CD4-positive, CD25-positive, alpha-beta regulatory T cell (primary cell): ENCODE data around the gene KLK8. TPM values are rescaled to one million over a fixed set of nuclear protein-coding genes. Genes with fewer than 3 reads are reported as not detected.

Source experiments
- ATAC-seq, 2 donors: fragments of 150-1000 bp; cut with Tn5 transposase; one replicate each; pipeline ENCODE4 v1.10.0; 2021; ENCODE audit warnings: low read depth in 2 of 2, moderate number of reproducible peaks in 2 of 2, moderate library complexity in 1 of 2
- DNase-seq, 3 donors: peaks; one replicate each; pipeline versions ENCODE4 v3.0.0 to v3.0.0-alpha.2; 2012 to 2022; ENCODE audit warnings: mixed read lengths in 1 of 3
- H3K27ac ChIP-seq: one replicate; pipeline ENCODE4 v1.7.0; 2013; ENCODE audit warnings: mild to moderate bottlenecking, low read length; ENCODE audit not compliant: insufficient read depth, poor library complexity, severe bottlenecking
- H3K27me3 ChIP-seq: one replicate; pipeline ENCODE4 v1.7.0; 2013; ENCODE audit warnings: low read length; ENCODE audit not compliant: control insufficient read depth, insufficient read depth
- H3K36me3 ChIP-seq: one replicate; pipeline ENCODE4 v1.7.0; 2013; ENCODE audit warnings: mild to moderate bottlenecking, low read length, moderate library complexity; ENCODE audit not compliant: control insufficient read depth, insufficient read depth
- H3K4me1 ChIP-seq: 2 replicates; pipeline ENCODE4 v1.7.0; 2013; ENCODE audit warnings: mild to moderate bottlenecking, low read length; ENCODE audit not compliant: insufficient read depth, control insufficient read depth, poor library complexity, severe bottlenecking
- H3K4me3 ChIP-seq: one replicate; pipeline ENCODE4 v1.7.0; 2013; ENCODE audit warnings: low read depth, mild to moderate bottlenecking, low read length, moderate library complexity
- H3K9me3 ChIP-seq, 2 experiments: 1 replicate in 1 of 2; 2 replicates in 1 of 2; pipeline ENCODE4 v1.7.0; 2013; ENCODE audit warnings: low read length in 2 of 2, mild to moderate bottlenecking in 1 of 2, moderate library complexity in 1 of 2; ENCODE audit not compliant: control insufficient read depth in 2 of 2
- H3K27ac Mint-ChIP-seq, 3 donors: one replicate each; pipeline ENCODE4 v1.8.0; 2020 to 2022; ENCODE audit warnings: mild to moderate bottlenecking in 3 of 3, mixed read lengths in 3 of 3, moderate library complexity in 2 of 3
- H3K27me3 Mint-ChIP-seq: one replicate; pipeline ENCODE4 v1.8.0; 2022; ENCODE audit warnings: mild to moderate bottlenecking, mixed read lengths
- H3K36me3 Mint-ChIP-seq: one replicate; pipeline ENCODE4 v1.8.0; 2020; ENCODE audit warnings: mixed read lengths
- H3K4me1 Mint-ChIP-seq, 4 donors: one replicate each; pipeline ENCODE4 v1.8.0; 2020 to 2022; ENCODE audit warnings: mixed read lengths in 4 of 4, mild to moderate bottlenecking in 1 of 4
- H3K4me3 Mint-ChIP-seq, 4 donors: one replicate each; pipeline ENCODE4 v1.8.0; 2020 to 2022; ENCODE audit warnings: mild to moderate bottlenecking in 4 of 4, mixed read lengths in 4 of 4, moderate library complexity in 3 of 4
- H3K9me3 Mint-ChIP-seq, 7 donors: one replicate each; pipeline ENCODE4 v1.8.0; 2020 to 2022; ENCODE audit warnings: mixed read lengths in 7 of 7, mild to moderate bottlenecking in 3 of 7, moderate library complexity in 2 of 7
- polyA plus RNA-seq, 4 donors: library from polyadenylated mRNA; unstranded; fragments of 300-500 nt; fragmentation: Illumina TruSeq; gene quantifications; one replicate each; pipeline ENCODE4 v1.2.3, GENCODE V29; 2021
- total RNA-seq: library from RNA; stranded (reverse); gene quantifications from one replicate; pipeline ENCODE4 v1.2.3, GENCODE V29; 2022

KLK8 gene
- total and polyA plus RNA-seq, 5 donors from 2014 or later: not detected

DNA sequence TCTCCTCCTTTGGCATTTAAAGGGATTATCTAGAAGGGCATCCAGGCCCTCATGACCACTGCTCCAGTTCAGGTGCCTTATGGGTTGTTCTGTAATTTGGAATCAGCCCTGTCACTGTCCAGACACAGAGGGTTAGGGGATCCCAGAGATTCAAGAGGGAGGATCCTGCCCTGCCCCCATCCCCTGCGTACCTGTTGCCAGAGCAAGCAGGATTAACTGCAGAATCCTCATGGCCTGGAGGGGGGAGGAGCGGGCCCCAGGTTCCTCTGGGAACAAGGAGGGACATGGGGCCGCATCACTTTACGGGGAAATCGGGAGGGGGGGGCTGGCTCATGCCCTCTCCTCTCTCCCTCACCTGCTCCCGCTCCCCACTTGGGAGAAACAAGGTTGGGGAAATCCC is 24.0 kb upstream of the KLK8 start:
- no peaks in the 10 kb centered on the region for H3K36me3 Mint-ChIP-seq
- no peaks in the 10 kb centered on the region for H3K27me3 ChIP-seq
- no peaks in the 10 kb centered on the region for H3K36me3 ChIP-seq
- no peak overlapping the region for H3K4me3 Mint-ChIP-seq
- no peak for ATAC-seq
- H3K9me3 ChIP-seq: no peaks in the 10 kb centered on the region
- no peaks in the 10 kb centered on the region for H3K4me1 ChIP-seq
- no peak overlapping the region for H3K27ac ChIP-seq
- H3K9me3 Mint-ChIP-seq: no peaks in the 10 kb centered on the region
- no peak for DNase-seq
- H3K27ac Mint-ChIP-seq: no peak overlapping the region
- peaks cover 31% of the 10 kb centered on the region for H3K27me3 Mint-ChIP-seq
- H3K4me3 ChIP-seq: no peak overlapping the region
- peaks cover 0 to 6% (median 3%) of the 10 kb centered on the region in 4 donors for H3K4me1 Mint-ChIP-seq

DNA sequence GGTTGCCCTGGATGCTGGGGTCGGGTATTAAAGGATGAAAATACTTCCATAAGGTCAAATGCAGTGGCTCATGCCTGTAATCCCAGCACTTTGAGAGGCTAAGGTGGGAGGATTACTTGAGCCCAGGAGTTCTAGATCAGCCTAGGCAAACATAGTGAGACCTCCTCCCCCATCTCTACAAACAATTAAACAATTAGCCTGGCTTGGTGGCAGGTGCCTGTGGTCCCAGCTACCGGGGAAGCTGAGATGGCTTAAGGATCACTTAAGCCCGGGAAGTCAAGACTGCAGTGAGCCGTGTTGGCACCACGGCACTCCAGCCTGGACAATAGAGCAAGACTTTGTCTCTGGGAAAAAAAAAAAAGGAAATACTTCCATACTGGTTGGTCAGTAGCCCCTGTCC is 23.5 kb upstream of the KLK8 start:
- H3K27ac Mint-ChIP-seq: peak overlapping the region in 1 of 3 donors; percentile 72
- Histone ChIP-seq H3K9me3 (no peaks in the 10 kb centered on the region), H3K4me1 (no peaks in the 10 kb centered on the region), H3K27me3 (no peaks in the 10 kb centered on the region), H3K4me3 (no peak overlapping the region), H3K27ac (no peak overlapping the region), H3K36me3 (no peaks in the 10 kb centered on the region)
- H3K4me3 Mint-ChIP-seq: no peak overlapping the region
- H3K27me3 Mint-ChIP-seq: peaks cover 36% of the 10 kb centered on the region
- no peaks in the 10 kb centered on the region for H3K36me3 Mint-ChIP-seq
- ATAC-seq (no peak), DNase-seq (no peak)
- H3K4me1 Mint-ChIP-seq: peaks cover 0 to 7% (median 4%) of the 10 kb centered on the region in 4 donors
- no peaks in the 10 kb centered on the region for H3K9me3 Mint-ChIP-seq

DNA sequence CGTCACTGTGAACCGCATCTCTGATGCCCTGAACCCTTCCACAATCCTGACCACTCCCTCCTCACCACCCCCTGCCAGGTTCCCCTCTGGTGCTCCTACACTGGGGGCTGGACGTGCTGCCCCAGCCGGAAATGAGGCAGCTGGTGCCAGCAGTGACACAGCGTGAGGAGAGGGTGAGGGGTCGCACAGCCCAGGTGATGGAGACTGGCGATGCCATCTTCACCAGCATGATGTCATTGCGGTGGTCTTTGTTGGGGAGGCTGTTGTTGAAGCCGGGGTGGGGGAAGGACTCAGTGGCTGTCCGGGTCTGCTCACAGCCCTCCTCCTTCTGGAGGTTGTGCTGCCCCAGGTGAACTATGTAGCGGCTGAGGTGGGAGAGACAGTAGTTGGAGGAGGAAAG is 22.5 kb upstream of the KLK8 start:
- Histone ChIP-seq H3K9me3 (no peaks in the 10 kb centered on the region), H3K36me3 (no peaks in the 10 kb centered on the region), H3K27ac (no peak overlapping the region), H3K4me1 (no peaks in the 10 kb centered on the region), H3K4me3 (no peak overlapping the region), H3K27me3 (no peaks in the 10 kb centered on the region)
- ATAC-seq (no peak), DNase-seq (no peak)
- H3K4me3 Mint-ChIP-seq: no peak overlapping the region
- H3K27me3 Mint-ChIP-seq: peaks cover 46% of the 10 kb centered on the region
- H3K27ac Mint-ChIP-seq: no peak overlapping the region
- peaks cover 0 to 8% (median 4%) of the 10 kb centered on the region in 4 donors for H3K4me1 Mint-ChIP-seq
- H3K9me3 Mint-ChIP-seq: no peaks in the 10 kb centered on the region
- no peaks in the 10 kb centered on the region for H3K36me3 Mint-ChIP-seq

DNA sequence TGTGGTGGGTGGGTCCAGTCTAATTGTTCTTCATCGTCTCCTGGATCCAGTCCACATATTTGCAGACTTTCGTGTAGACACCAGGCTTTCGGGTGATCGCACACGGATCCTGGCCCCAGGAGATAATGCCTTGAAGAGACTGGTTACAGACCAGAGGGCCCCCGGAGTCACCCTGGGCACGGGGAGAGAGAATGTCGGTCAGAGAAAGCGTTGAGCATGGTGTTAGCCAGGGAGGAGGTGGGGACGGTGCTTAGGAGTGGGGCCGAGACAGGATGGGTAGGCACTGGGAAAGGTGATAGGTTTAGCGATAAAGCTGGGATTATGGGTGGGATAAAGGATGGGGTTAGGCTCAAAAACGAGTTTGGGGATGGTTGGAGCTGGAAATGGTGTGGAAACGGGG is 21.1 kb upstream of the KLK8 start:
- Histone ChIP-seq H3K27ac (no peak overlapping the region), H3K36me3 (no peaks in the 10 kb centered on the region), H3K9me3 (no peaks in the 10 kb centered on the region), H3K4me3 (no peak overlapping the region), H3K4me1 (peaks cover 4% of the 10 kb centered on the region), H3K27me3 (no peaks in the 10 kb centered on the region)
- no peak overlapping the region for H3K4me3 Mint-ChIP-seq
- H3K9me3 Mint-ChIP-seq: peaks cover 0 to 1% (median 0%) of the 10 kb centered on the region in 7 donors
- no peaks in the 10 kb centered on the region for H3K36me3 Mint-ChIP-seq
- peaks cover 0 to 16% (median 9%) of the 10 kb centered on the region in 4 donors for H3K4me1 Mint-ChIP-seq
- ATAC-seq (no peak), DNase-seq (no peak)
- H3K27me3 Mint-ChIP-seq: peaks cover 52% of the 10 kb centered on the region
- H3K27ac Mint-ChIP-seq: no peak overlapping the region

GRCh38 chr19:51020988-51021651 is 19.7 kb upstream of the KLK8 start:
- H3K36me3 Mint-ChIP-seq: no peaks in the 10 kb centered on the region
- Histone ChIP-seq H3K36me3 (no peaks in the 10 kb centered on the region), H3K4me3 (no peak overlapping the region), H3K4me1 (peaks cover 11% of the 10 kb centered on the region), H3K27ac (no peak overlapping the region), H3K9me3 (no peaks in the 10 kb centered on the region), H3K27me3 (no peaks in the 10 kb centered on the region)
- peaks cover 0 to 26% (median 10%) of the 10 kb centered on the region in 4 donors for H3K4me1 Mint-ChIP-seq
- H3K4me3 Mint-ChIP-seq: no peak overlapping the region
- ATAC-seq (no peak), DNase-seq (peak in 2 of 3 donors; percentile 11 to 40)
- peaks cover 0 to 6% (median 0%) of the 10 kb centered on the region in 7 donors for H3K9me3 Mint-ChIP-seq
- peaks cover 58% of the 10 kb centered on the region for H3K27me3 Mint-ChIP-seq
- no peak overlapping the region for H3K27ac Mint-ChIP-seq

GRCh38 chr19:51019544-51019925 is 18.1 kb upstream of the KLK8 start, which contains the start of gene KLK10:
Gene KLK10, minus strand, starts transcription at chr19:51019709. Its CDS starts 579 bp downstream, at chr19:51019130.
- no peaks in the 10 kb centered on the region for H3K36me3 Mint-ChIP-seq
- H3K27me3 Mint-ChIP-seq: peaks cover 67% of the 10 kb centered on the region
- H3K4me3 ChIP-seq: no peak within 1 kb of the TSS
- no peaks in the 10 kb centered on the region for H3K27me3 ChIP-seq
- H3K27ac ChIP-seq: no peak within 1 kb of the TSS
- H3K4me1 ChIP-seq: peaks cover 11% of the 10 kb centered on the region
- ATAC-seq (no peak), DNase-seq (no peak)
- H3K9me3 Mint-ChIP-seq: peaks cover 0 to 6% (median 0%) of the 10 kb centered on the region in 7 donors
- H3K36me3 ChIP-seq: no peaks in the 10 kb centered on the region
- peak within 1 kb of the TSS in 2 of 4 donors; percentile 11 to 81 for H3K4me3 Mint-ChIP-seq
- H3K9me3 ChIP-seq: no peaks in the 10 kb centered on the region
- H3K27ac Mint-ChIP-seq: no peak within 1 kb of the TSS
- H3K4me1 Mint-ChIP-seq: peaks cover 0 to 30% (median 10%) of the 10 kb centered on the region in 4 donors

DNA sequence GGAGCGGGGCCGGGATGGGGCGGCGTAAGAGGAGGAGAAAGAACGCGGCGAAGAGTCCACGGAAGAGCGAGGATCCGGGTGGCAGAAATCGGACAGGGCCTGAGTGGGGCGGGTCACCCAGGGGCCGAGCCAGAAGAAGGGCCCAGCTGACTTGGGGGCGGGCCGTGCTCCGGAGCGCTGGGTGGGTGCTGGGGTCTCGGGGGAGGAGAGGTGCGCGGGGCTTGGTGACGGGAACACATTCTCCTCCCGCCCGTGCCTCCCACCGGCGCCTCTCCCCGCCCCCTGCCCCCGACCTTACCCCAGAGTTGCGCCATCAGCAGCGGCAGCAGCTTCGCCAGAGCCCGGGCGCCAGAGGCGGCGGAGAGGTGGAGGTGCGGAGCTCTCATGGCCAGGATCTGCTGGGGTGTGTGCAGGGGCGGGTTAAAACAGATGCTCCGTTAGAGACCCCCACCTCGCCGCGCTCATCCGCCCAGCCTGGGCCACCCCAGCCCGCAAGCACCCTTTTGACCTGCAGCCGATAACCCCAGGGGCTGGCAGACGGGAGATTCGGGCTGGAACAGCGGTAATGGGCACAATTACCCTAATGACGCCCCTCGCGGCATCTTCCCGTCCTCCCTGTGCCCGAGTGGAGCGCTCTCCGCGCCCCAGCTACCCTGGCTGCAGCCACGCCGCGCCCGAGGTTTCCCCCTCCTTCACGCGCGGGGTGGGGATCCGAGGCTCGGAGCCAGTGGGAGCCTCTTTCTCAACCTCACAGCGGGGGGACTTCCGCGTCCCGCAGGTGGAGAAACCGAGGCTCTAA is 17.5 kb upstream of the KLK8 start:
- H3K4me1 ChIP-seq: peaks cover 11% of the 10 kb centered on the region
- H3K27ac Mint-ChIP-seq: no peak overlapping the region
- H3K36me3 Mint-ChIP-seq: no peaks in the 10 kb centered on the region
- no peaks in the 10 kb centered on the region for H3K9me3 ChIP-seq
- peaks cover 73% of the 10 kb centered on the region for H3K27me3 Mint-ChIP-seq
- H3K9me3 Mint-ChIP-seq: peaks cover 0 to 6% (median 0%) of the 10 kb centered on the region in 7 donors
- H3K27me3 ChIP-seq: no peaks in the 10 kb centered on the region
- no peak for ATAC-seq
- no peak for DNase-seq
- no peak overlapping the region for H3K27ac ChIP-seq
- no peak overlapping the region for H3K4me3 ChIP-seq
- H3K36me3 ChIP-seq: no peaks in the 10 kb centered on the region
- peaks cover 0 to 34% (median 10%) of the 10 kb centered on the region in 4 donors for H3K4me1 Mint-ChIP-seq
- peak overlapping the region in 2 of 4 donors; percentile 11 to 81 for H3K4me3 Mint-ChIP-seq
